ENCODE measurements around the gene PTRH2. TPM values are rescaled to one million over a fixed set of nuclear protein-coding genes. Genes with fewer than 3 reads are reported as not detected.
A peak's percentile ranks its signal among the peaks of the same experiment; 100 is the strongest.
"Not testable (repeated sequence)": the region's sequence is repeated elsewhere in the genome, so short reads cannot be mapped to it uniquely, and the experiment has no call there.

PTRH2 gene
- total RNA-seq, 1 donor from 2014 or later = 36.3 TPM

- no peak for TF ChIP-seq EZH2 (IDR thresholded peaks at IDR 0.05; ENCODE audit: insufficient read depth, low read length)
- TF ChIP-seq, protein P1, sequence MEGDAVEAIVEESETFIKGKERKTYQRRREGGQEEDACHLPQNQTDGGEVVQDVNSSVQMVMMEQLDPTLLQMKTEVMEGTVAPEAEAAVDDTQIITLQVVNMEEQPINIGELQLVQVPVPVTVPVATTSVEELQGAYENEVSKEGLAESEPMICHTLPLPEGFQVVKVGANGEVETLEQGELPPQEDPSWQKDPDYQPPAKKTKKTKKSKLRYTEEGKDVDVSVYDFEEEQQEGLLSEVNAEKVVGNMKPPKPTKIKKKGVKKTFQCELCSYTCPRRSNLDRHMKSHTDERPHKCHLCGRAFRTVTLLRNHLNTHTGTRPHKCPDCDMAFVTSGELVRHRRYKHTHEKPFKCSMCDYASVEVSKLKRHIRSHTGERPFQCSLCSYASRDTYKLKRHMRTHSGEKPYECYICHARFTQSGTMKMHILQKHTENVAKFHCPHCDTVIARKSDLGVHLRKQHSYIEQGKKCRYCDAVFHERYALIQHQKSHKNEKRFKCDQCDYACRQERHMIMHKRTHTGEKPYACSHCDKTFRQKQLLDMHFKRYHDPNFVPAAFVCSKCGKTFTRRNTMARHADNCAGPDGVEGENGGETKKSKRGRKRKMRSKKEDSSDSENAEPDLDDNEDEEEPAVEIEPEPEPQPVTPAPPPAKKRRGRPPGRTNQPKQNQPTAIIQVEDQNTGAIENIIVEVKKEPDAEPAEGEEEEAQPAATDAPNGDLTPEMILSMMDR (IDR thresholded peaks at IDR 0.05; ENCODE audit: insufficient read depth, low read depth, low read length) = no peak
- peaks cover 64% of the 10 kb centered on the region for H4K20me1 ChIP-seq (ENCODE audit: insufficient read depth, low read length)
- H3K27ac ChIP-seq (ENCODE audit: low read depth, low read length) = no peak overlapping the region
- DNase-seq (ENCODE audit: low read depth) = peak; percentile 23
- H3K79me2 ChIP-seq (ENCODE audit: insufficient read depth, low read length) = peaks cover 45% of the 10 kb centered on the region
- no peak overlapping the region for H3K4me2 ChIP-seq (ENCODE audit: low read length)
- Mint-ChIP-seq H3K36me3 (ENCODE audit: low read depth, unreplicated experiment) (peaks cover 11% of the 10 kb centered on the region), H3K4me1 (ENCODE audit: low read depth, unreplicated experiment) (peaks cover 29% of the 10 kb centered on the region), H3K27me3 (ENCODE audit: low read depth, unreplicated experiment) (no peaks in the 10 kb centered on the region), H3K4me3 (ENCODE audit: unreplicated experiment) (no peak overlapping the region), H3K27ac (ENCODE audit: unreplicated experiment) (no peak overlapping the region), H3K9me3 (ENCODE audit: unreplicated experiment) (no peaks in the 10 kb centered on the region)
- peaks cover 36% of the 10 kb centered on the region for H3K4me1 ChIP-seq (ENCODE audit: insufficient read depth, low read length)
- peaks cover 76% of the 10 kb centered on the region for H3K36me3 ChIP-seq (ENCODE audit: insufficient read depth, low read length)
- no peak overlapping the region for H3K9ac ChIP-seq (ENCODE audit: low read length)
- no peaks in the 10 kb centered on the region for H3K9me3 ChIP-seq (ENCODE audit: insufficient read depth, low read depth, low read length)
- no peaks in the 10 kb centered on the region for H3K27me3 ChIP-seq (ENCODE audit: insufficient read depth, low read length)
- H2AFZ ChIP-seq (ENCODE audit: low read depth, low read length) = no peak overlapping the region
- H3K4me3 ChIP-seq (ENCODE audit: insufficient read depth, low read depth, low read length) = no peak overlapping the region
- FAIRE-seq = no peak
Measured at GRCh38 chr17:59666235-59666634, 41.0 kb downstream of the PTRH2 start.

DNA sequence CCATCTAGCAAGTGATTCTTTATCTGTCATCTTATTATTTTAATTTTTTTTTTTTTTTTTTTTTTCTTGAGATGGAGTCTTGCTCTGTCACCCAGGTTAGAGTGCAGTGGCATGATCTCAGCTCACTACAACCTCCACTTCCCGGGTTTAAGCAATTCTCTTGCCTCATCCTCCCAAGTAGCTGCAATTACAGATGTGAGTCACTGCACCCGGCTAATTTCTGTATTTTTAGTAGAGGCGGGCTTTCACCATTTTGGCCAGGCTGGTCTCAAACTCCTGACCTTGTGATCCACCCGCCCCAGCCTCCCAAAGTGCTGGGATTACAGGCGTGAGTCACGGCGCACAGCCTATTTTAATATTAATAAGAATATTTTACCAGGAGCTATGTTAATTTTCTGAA is 50.6 kb downstream of the PTRH2 start:
- FAIRE-seq; H3K4me1 Mint-ChIP-seq (ENCODE audit: low read depth, unreplicated experiment); H3K27me3 Mint-ChIP-seq (ENCODE audit: low read depth, unreplicated experiment); H3K9me3 Mint-ChIP-seq (ENCODE audit: unreplicated experiment); H3K4me3 Mint-ChIP-seq (ENCODE audit: unreplicated experiment); H3K4me3 ChIP-seq (ENCODE audit: insufficient read depth, low read depth, low read length); H3K4me1 ChIP-seq (ENCODE audit: insufficient read depth, low read length); H3K4me2 ChIP-seq (ENCODE audit: low read length); H3K27ac ChIP-seq (ENCODE audit: low read depth, low read length); H2AFZ ChIP-seq (ENCODE audit: low read depth, low read length); H3K9ac ChIP-seq (ENCODE audit: low read length); H3K27ac Mint-ChIP-seq (ENCODE audit: unreplicated experiment); H3K9me3 ChIP-seq (ENCODE audit: insufficient read depth, low read depth, low read length); H3K27me3 ChIP-seq (ENCODE audit: insufficient read depth, low read length): not testable (repeated sequence)
- peak; percentile 37 for DNase-seq (ENCODE audit: low read depth)
- H3K36me3 ChIP-seq (ENCODE audit: insufficient read depth, low read length) = peaks cover 75% of the 10 kb centered on the region
- peaks cover 36% of the 10 kb centered on the region for H3K36me3 Mint-ChIP-seq (ENCODE audit: low read depth, unreplicated experiment)
- H4K20me1 ChIP-seq (ENCODE audit: insufficient read depth, low read length) = peaks cover 56% of the 10 kb centered on the region
- H3K79me2 ChIP-seq (ENCODE audit: insufficient read depth, low read length) = peaks cover 68% of the 10 kb centered on the region

GRCh38 chr17:59652119-59652518 is 55.1 kb downstream of the PTRH2 start:
- DNase-seq (ENCODE audit: low read depth) (peak; percentile 74), FAIRE-seq (no peak)
- no peak overlapping the region for H3K4me2 ChIP-seq (ENCODE audit: low read length)
- peaks cover 9% of the 10 kb centered on the region for H3K9me3 Mint-ChIP-seq (ENCODE audit: unreplicated experiment)
- no peaks in the 10 kb centered on the region for H3K27me3 Mint-ChIP-seq (ENCODE audit: low read depth, unreplicated experiment)
- H3K27ac ChIP-seq (ENCODE audit: low read depth, low read length) = peak overlapping the region; percentile 3
- H3K79me2 ChIP-seq (ENCODE audit: insufficient read depth, low read length) = peaks cover 75% of the 10 kb centered on the region
- H4K20me1 ChIP-seq (ENCODE audit: insufficient read depth, low read length) = peaks cover 80% of the 10 kb centered on the region
- no peak overlapping the region for H3K4me3 ChIP-seq (ENCODE audit: insufficient read depth, low read depth, low read length)
- H3K9me3 ChIP-seq (ENCODE audit: insufficient read depth, low read depth, low read length) = peaks cover 4% of the 10 kb centered on the region
- no peak overlapping the region for H3K4me3 Mint-ChIP-seq (ENCODE audit: unreplicated experiment)
- H3K36me3 Mint-ChIP-seq (ENCODE audit: low read depth, unreplicated experiment) = peaks cover 42% of the 10 kb centered on the region
- H3K36me3 ChIP-seq (ENCODE audit: insufficient read depth, low read length) = peaks cover 66% of the 10 kb centered on the region
- TF ChIP-seq EZH2 (IDR thresholded peaks at IDR 0.05; ENCODE audit: insufficient read depth, low read length) = no peak
- TF ChIP-seq, protein P1 (IDR thresholded peaks at IDR 0.05; ENCODE audit: insufficient read depth, low read depth, low read length) = no peak
- H3K4me1 ChIP-seq (ENCODE audit: insufficient read depth, low read length) = peaks cover 5% of the 10 kb centered on the region
- H3K27me3 ChIP-seq (ENCODE audit: insufficient read depth, low read length) = no peaks in the 10 kb centered on the region
- H3K9ac ChIP-seq (ENCODE audit: low read length) = no peak overlapping the region
- H2AFZ ChIP-seq (ENCODE audit: low read depth, low read length) = no peak overlapping the region
- H3K27ac Mint-ChIP-seq (ENCODE audit: unreplicated experiment) = no peak overlapping the region
- H3K4me1 Mint-ChIP-seq (ENCODE audit: low read depth, unreplicated experiment) = peaks cover 28% of the 10 kb centered on the region

Data from astrocyte (in vitro differentiated cells and primary cell).